CD1c-positive myeloid dendritic cell (primary cell): ENCODE measurements around the gene CUX1.

Experiments
- DNase-seq: peaks from one replicate; pipeline ENCODE4 v3.0.0-alpha.2; 2016; ENCODE audit errors: extremely low spot score

CUX1 gene, protein sequence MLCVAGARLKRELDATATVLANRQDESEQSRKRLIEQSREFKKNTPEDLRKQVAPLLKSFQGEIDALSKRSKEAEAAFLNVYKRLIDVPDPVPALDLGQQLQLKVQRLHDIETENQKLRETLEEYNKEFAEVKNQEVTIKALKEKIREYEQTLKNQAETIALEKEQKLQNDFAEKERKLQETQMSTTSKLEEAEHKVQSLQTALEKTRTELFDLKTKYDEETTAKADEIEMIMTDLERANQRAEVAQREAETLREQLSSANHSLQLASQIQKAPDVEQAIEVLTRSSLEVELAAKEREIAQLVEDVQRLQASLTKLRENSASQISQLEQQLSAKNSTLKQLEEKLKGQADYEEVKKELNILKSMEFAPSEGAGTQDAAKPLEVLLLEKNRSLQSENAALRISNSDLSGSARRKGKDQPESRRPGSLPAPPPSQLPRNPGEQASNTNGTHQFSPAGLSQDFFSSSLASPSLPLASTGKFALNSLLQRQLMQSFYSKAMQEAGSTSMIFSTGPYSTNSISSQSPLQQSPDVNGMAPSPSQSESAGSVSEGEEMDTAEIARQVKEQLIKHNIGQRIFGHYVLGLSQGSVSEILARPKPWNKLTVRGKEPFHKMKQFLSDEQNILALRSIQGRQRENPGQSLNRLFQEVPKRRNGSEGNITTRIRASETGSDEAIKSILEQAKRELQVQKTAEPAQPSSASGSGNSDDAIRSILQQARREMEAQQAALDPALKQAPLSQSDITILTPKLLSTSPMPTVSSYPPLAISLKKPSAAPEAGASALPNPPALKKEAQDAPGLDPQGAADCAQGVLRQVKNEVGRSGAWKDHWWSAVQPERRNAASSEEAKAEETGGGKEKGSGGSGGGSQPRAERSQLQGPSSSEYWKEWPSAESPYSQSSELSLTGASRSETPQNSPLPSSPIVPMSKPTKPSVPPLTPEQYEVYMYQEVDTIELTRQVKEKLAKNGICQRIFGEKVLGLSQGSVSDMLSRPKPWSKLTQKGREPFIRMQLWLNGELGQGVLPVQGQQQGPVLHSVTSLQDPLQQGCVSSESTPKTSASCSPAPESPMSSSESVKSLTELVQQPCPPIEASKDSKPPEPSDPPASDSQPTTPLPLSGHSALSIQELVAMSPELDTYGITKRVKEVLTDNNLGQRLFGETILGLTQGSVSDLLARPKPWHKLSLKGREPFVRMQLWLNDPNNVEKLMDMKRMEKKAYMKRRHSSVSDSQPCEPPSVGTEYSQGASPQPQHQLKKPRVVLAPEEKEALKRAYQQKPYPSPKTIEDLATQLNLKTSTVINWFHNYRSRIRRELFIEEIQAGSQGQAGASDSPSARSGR (N-terminal part only)

DNA sequence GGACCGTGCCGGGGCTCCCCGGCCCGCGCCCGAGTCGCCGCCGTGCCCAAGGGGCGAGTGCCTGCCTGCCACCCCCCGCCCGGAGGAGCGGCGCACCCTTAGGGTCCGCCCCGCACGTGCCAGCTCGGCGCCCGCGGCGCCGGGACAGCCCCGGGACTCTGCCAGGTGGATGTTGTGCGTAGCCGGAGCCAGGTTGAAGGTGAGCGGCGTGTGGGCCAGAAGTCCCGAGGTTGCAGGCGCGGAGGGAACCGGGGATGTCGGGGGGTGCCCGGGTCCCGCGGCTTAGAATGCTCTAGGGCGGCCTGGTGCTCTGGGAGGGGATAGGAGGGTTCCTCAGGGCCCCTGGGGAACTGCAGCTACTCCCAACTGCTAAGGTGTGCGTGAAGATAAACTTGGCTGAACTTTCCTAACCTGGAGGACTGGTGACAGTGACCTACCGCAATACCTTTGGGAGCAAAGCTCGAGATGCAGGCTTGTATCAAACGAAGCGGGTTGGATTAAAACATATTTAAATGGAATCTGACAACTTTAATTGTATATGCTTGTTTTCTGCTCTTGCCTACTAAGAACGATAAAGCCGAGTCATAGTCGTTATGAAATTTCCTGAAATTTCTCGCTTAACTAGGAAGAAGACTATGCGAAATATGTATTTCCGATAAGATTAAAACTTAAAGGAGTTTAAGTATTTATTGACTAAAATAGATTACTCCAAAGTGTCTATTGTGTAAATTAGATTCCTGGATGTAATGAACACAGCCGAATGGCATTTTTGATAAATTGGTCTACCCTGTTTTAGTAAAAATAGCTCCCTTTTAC is at the start of gene CUX1:
CUX1 (plus strand) TSS at position 156 of the 816 bp plus-strand sequence; CDS start at position 170, 14 bp downstream.
- DNase-seq = peak; percentile 67

- DNase-seq = no peak
Observed at GRCh38 chr7:101768280-101768679, 49.1 kb upstream of the CUX1 start.

GRCh38 chr7:101770466-101770865 is 47.0 kb upstream of the CUX1 start:
- no peak for DNase-seq

DNA sequence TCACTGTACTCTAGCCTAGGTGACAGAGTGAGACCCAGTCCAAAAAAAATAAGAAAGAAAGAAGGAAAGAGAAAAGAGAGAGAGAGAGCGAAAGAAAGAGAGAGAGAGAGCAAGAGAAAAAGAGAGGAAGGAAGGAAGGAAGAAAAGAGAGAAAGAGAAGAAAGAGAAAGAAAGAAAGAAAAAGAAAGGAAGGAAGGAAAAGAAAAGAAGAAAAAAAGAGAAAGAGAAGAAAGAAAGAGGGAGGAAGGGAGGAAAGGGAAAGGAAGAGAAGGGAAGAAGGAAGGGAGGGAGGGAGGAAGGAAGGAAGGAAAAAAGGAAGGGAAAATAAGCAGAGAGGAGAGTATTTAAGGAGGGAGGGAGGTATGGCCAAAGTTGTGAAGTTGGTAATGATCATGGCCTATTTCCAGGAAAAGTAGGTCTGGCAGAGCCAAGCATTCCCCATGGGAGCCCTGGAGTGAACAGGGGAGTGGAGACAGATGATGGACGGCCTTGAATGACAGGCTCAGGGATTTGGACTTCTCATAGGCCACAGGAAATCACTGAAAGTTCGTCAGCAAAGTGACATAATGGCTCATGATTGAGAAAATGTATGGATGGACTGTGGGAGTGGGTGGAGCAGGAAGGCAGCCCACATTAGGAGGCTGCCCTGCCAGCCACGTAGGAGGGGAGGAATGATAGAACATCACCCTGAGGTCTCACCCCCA is 44.8 kb upstream of the CUX1 start:
- no peak for DNase-seq

GRCh38 chr7:101775181-101775580 is 42.2 kb upstream of the CUX1 start:
- DNase-seq = no peak

DNA sequence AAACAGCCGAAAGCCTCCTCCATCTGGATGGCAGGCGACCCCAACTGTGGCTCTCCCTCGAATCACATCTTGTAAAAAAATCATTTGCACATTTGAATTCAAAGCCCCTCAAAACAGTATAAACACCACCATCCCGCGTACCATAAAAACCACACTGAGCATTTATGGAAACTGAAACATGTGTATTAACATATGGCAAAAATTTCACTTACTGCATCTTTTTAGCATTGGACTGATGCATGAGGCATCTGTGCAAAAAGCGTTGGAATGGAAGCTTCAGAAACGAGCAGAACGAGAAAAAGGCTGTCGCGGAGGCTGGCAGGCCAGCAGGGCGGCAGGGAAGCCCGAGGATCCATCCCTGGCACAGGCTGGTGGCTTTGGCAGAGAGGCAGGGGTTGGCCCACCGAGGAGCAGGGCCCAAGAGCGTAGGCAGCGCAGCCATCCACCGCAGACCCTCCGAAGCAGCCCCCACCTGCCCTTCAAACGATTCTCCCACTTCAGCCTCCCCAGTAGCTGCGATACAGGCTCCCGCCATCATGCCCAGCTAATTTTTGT is 39.3 kb upstream of the CUX1 start:
- DNase-seq = no peak

DNA sequence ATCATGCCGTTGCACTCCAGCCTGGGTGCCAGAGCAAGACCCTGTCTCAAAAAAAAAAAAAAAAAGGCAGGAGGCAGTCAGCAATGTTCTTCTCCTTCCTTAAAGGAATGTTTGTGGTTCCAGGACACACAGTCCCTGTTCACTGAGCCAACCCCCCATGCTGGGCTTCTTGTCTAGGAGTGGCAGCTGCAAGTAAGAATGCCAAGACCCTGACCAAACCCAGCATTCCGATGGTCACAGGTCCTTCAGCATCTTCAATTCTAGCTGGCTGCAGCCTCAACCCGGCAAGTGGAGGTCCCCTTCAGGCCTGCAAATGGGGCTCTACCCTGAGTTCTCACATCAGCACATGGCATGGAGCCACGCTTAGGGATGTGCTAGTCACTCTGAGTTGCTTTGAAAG is 38.2 kb upstream of the CUX1 start:
- no peak for DNase-seq

DNA sequence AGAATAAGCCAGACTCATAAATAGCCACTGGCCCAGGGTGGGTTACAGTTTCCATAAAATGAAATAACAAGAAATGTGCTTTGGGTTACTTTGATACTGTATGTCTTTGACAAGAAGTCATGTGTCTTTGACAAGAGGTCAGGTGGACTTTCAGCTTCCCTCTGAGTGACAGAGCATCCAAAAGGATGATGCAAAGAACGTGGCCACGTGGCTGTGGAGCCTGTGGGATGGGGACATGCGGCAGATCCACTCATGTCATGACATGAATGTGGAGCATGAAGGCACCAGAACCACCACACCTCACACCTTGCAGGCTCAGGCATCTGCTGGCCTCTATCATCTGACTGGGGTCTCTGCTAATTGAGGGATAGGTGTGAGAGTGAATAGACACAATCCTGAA is 37.1 kb upstream of the CUX1 start:
- no peak for DNase-seq

DNA sequence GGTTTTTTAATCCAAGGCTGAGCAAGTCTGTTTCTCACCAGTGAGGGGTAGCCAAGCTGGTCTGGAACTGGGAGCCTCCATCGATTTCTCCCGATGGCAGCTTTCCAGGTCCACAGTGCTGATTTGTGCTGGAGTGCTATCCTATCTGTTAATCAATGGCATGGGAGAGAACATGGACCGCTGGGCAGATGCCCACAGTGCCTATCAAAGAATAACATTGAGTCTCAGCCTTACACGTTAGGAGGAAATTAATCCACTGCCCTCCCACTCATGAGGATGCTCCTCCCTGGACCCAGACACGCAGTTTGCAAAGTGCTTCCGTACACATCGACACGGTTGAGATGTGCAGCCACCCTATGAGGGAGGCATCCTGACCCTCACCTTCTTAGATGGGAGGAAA is 36.0 kb upstream of the CUX1 start:
- no peak for DNase-seq

DNA sequence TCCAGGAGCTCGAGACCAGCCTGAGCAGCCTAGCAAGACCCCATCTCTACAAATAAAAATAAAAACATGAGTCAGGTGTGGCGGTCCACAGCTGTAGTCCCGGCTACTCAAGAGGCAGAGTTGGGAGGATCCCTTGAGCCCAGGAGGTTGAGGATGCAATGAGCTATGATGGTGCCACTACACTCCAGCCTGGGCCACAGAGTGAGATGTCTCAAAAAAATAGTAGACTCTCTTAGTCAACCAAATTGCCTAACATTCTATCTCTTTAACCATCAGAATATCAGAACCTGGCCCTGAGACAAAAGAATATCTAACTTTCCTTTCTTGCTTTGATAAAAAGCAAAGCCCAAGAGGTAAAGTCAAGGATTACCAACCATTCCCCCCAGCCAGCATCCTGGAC is 35.0 kb upstream of the CUX1 start:
- DNase-seq = no peak

- DNase-seq = no peak
Observed at GRCh38 chr7:101782896-101783295, 34.5 kb upstream of the CUX1 start.

DNA sequence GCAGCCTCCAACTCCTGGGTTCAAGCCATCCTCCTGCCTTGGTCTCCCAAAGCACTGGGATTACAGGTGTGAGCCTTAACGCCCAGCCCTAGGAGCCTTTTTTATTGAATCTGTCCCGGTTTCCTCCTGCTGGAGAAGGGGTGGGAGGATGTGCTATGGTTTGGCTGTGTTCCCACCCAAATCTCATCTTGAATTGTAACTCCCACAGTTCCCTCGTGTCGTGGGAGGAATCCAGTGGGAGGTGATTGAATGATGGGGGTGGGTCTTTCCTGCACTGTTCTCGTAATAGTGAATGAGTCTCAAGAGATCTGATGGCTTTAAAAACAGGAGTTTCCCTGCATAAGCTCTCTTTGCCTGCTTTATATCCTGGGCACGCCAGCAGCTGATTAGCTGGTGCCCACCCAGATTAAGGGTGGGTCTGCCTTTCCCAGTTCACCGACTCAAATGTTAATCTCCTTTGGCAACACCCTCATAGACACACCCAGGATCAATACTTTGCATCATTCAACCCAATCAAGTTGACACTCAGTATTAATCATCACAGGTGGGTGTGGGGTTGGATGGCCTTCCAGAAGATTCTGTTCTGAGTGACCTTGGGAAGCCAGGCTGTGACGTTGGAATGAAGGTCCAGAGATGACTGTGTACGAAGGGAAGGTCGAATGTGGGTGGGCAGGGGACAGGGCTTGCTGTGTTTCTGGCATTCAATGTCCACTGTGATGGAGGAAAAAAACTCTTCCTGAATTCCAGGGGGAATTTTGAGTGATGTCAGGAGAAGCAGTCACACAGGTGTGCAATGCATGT is 33.8 kb upstream of the CUX1 start:
- no peak for DNase-seq

- peak; percentile 43 for DNase-seq
Observed at GRCh38 chr7:101784292-101785127, 32.9 kb upstream of the CUX1 start.

GRCh38 chr7:101787864-101788263 is 29.6 kb upstream of the CUX1 start:
- DNase-seq = no peak

GRCh38 chr7:101788517-101788916 is 28.9 kb upstream of the CUX1 start:
- DNase-seq = no peak

- DNase-seq = no peak
Observed at GRCh38 chr7:101790566-101791293, 26.7 kb upstream of the CUX1 start.

- no peak for DNase-seq
Observed at GRCh38 chr7:101792051-101792681, 25.3 kb upstream of the CUX1 start.
